ENCODE results near the gene PDE4B. TPM values are rescaled to one million over a fixed set of nuclear protein-coding genes. Genes with fewer than 3 reads are reported as not detected.

Gene PDE4B
- total and polyA plus RNA-seq, 10 of the 15 experiments (the other 5 are each of a cell fraction or from before 2014, with no cell fraction given), result 3.0 to 13.2 (median 5.7) TPM

GRCh38 chr1:66350001-66350547 lies 557.4 kb downstream of the PDE4B start (continued):
- TF ChIP-seq CBX5 (IDR thresholded peaks at IDR 0.05; ENCODE audit: low read depth) (peak; percentile 64; the same call in 1 of the 2 replicates), KDM1A (IDR thresholded peaks at IDR 0.05; ENCODE audit: borderline replicate concordance) (no peak), MYC (IDR thresholded peaks at IDR 0.05; ENCODE audit: insufficient read depth, insufficient read length, insufficient replicate concordance, low read length, severe bottlenecking) (no peak), SP1 (IDR thresholded peaks at IDR 0.05; ENCODE audit: low read depth, low read length) (peak; percentile 41), IRF5 (IDR thresholded peaks at IDR 0.05; ENCODE audit: borderline replicate concordance) (no peak), NR2F1 (conservative IDR thresholded peaks at IDR 0.05) (peak; percentile 88), NRF1 (conservative IDR thresholded peaks at IDR 0.05; ENCODE audit: low read depth, low read length) (no peak), RCOR1 (conservative IDR thresholded peaks at IDR 0.05; ENCODE audit: low read depth, low read length) (0 out of 2 replicates have a peak, but pooled peaks have one; percentile 21), TCF12 (IDR thresholded peaks at IDR 0.05; ENCODE audit: low read depth, low read length) (peak; percentile 94), RB1 (IDR thresholded peaks at IDR 0.05; ENCODE audit: borderline replicate concordance) (no peak), SMARCA5 (IDR thresholded peaks at IDR 0.05) (no peak), IRF3 (IDR thresholded peaks at IDR 0.05) (no peak), IRF4 (IDR thresholded peaks at IDR 0.05; ENCODE audit: low read depth, low read length) (0 out of 2 replicates have a peak, but pooled peaks have one; percentile 61), HDGF (IDR thresholded peaks at IDR 0.05) (no peak), RBBP5 (conservative IDR thresholded peaks at IDR 0.05) (peak; percentile 64; the same call in 1 of the 2 replicates), FOXM1 (IDR thresholded peaks at IDR 0.05; ENCODE audit: low read depth, low read length) (peak; percentile 56; the same call in 1 of the 2 replicates), SREBF1 (IDR thresholded peaks at IDR 0.05; ENCODE audit: low read length) (no peak)
- TF ChIP-seq, protein P1, sequence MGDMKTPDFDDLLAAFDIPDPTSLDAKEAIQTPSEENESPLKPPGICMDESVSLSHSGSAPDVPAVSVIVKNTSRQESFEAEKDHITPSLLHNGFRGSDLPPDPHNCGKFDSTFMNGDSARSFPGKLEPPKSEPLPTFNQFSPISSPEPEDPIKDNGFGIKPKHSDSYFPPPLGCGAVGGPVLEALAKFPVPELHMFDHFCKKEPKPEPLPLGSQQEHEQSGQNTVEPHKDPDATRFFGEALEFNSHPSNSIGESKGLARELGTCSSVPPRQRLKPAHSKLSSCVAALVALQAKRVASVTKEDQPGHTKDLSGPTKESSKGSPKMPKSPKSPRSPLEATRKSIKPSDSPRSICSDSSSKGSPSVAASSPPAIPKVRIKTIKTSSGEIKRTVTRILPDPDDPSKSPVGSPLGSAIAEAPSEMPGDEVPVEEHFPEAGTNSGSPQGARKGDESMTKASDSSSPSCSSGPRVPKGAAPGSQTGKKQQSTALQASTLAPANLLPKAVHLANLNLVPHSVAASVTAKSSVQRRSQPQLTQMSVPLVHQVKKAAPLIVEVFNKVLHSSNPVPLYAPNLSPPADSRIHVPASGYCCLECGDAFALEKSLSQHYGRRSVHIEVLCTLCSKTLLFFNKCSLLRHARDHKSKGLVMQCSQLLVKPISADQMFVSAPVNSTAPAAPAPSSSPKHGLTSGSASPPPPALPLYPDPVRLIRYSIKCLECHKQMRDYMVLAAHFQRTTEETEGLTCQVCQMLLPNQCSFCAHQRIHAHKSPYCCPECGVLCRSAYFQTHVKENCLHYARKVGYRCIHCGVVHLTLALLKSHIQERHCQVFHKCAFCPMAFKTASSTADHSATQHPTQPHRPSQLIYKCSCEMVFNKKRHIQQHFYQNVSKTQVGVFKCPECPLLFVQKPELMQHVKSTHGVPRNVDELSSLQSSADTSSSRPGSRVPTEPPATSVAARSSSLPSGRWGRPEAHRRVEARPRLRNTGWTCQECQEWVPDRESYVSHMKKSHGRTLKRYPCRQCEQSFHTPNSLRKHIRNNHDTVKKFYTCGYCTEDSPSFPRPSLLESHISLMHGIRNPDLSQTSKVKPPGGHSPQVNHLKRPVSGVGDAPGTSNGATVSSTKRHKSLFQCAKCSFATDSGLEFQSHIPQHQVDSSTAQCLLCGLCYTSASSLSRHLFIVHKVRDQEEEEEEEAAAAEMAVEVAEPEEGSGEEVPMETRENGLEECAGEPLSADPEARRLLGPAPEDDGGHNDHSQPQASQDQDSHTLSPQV (IDR thresholded peaks at IDR 0.05), result peak; percentile 95
- TF ChIP-seq, protein P2, sequence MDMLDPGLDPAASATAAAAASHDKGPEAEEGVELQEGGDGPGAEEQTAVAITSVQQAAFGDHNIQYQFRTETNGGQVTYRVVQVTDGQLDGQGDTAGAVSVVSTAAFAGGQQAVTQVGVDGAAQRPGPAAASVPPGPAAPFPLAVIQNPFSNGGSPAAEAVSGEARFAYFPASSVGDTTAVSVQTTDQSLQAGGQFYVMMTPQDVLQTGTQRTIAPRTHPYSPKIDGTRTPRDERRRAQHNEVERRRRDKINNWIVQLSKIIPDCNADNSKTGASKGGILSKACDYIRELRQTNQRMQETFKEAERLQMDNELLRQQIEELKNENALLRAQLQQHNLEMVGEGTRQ (IDR thresholded peaks at IDR 0.05; ENCODE audit: borderline replicate concordance, low read depth, low read length), result no peak
- TF ChIP-seq, protein P3, sequence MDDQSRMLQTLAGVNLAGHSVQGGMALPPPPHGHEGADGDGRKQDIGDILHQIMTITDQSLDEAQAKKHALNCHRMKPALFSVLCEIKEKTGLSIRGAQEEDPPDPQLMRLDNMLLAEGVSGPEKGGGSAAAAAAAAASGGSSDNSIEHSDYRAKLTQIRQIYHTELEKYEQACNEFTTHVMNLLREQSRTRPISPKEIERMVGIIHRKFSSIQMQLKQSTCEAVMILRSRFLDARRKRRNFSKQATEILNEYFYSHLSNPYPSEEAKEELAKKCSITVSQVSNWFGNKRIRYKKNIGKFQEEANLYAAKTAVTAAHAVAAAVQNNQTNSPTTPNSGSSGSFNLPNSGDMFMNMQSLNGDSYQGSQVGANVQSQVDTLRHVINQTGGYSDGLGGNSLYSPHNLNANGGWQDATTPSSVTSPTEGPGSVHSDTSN (IDR thresholded peaks at IDR 0.05; ENCODE audit: insufficient replicate concordance, low read depth, low read length), result no peak

Data from GM12878 (cell line).